HT1080 (cell line): ENCODE results near the gene OR4D10. TPM values are rescaled to one million over a fixed set of nuclear protein-coding genes. Genes with fewer than 3 reads are reported as not detected.
A peak's percentile ranks its signal among the peaks of the same experiment; 100 is the strongest.

ENCODE experiments used
- DNase-seq: peaks from one replicate; pipeline ENCODE4 v3.0.0-alpha.2; 2015; ENCODE audit warnings: low read depth
- total RNA-seq: library from RNA; depleted of rRNA; stranded (reverse); fragments of >200 nt; shearing (Covaris generic); gene quantifications from 2 replicates; pipeline ENCODE4 v1.2.3, GENCODE V29; 2014; rRNA removed

OR4D10 gene
- total RNA-seq, 1 experiment from 2014 or later, result not detected

DNA sequence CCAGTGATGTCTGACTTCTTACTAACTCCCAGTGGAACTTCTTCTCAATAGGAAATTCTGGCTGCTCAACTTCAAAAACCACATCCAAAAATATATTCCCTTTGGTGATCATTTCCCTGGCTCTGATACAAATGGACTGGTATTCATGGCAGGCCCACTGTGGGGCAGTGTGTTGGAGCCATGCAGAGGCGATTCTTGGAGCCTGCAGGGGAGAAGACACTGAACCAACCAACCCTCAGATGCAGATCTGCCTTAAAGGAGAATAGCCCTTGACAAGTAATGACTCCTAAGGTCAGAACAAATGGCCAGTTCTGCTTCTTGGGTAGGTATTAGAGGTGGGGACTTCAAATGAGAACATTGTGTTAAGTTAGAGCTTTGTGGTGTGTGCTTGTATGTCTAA lies 50.4 kb downstream of the OR4D10 start:
- DNase-seq, result peak; percentile 15

- DNase-seq, result no peak
Observed at GRCh38 chr11:59528711-59529110, 55.6 kb downstream of the OR4D10 start.

Other genes starting within 250 kb of the OR4D10 start
- gene OR5AN1, start 114.4 kb upstream of the OR4D10 start, total RNA-seq, result not detected in 2 replicates
- not detected in 2 replicates for gene OR5A2, start 46.9 kb upstream of the OR4D10 start, total RNA-seq
- not detected in 2 replicates for gene OR5A1, start 36.8 kb upstream of the OR4D10 start, total RNA-seq
- not detected in 2 replicates for gene OR4D6, start 16.4 kb upstream of the OR4D10 start, total RNA-seq
- gene OR4D11, start 30.3 kb downstream of the OR4D10 start, total RNA-seq, result not detected in 2 replicates
- gene OR4D9, start 38.2 kb downstream of the OR4D10 start, total RNA-seq, result not detected in 2 replicates
- gene OSBP, start 142.5 kb downstream of the OR4D10 start, total RNA-seq, result 13.4 and 18.0 TPM in 2 replicates
- gene PATL1, start 195.7 kb downstream of the OR4D10 start, total RNA-seq, result 13.2 and 15.4 TPM in 2 replicates
- not detected in 2 replicates for gene OR10V1, start 240.5 kb downstream of the OR4D10 start, total RNA-seq